Measurements from ENCODE around the gene KIF5C. TPM values are rescaled to one million over a fixed set of nuclear protein-coding genes. Genes with fewer than 3 reads are reported as not detected.

Gene KIF5C
- total RNA-seq, 4 donors from 2014 or later: 0.77 to 11.0 (median 1.9) TPM

DNA sequence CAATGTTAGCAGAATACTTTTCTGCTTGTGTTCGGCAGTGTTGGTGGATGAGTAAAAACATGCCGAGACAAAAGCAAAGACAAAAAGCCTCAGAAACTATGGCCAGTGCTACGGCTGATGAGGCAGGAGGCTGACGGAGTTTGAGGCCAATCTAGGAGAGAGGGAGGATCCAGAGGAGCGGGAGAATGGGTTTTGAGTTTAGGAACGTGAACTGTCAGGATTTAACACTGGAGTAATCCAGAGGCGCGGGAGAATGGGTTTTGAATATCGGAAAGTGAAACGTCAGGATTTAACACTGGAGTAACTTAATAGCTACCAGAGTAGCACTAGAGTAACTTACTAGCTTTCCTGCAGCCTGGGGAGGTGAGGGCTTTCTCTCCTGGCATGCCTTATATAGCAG lies 200.8 kb downstream of the KIF5C start:
- H3K27ac ChIP-seq: no peak overlapping the region
- H3K9me3 ChIP-seq: no peaks in the 10 kb centered on the region
- H3K4me1 ChIP-seq: no peaks in the 10 kb centered on the region
- no peaks in the 10 kb centered on the region for H3K27me3 ChIP-seq
- DNase-seq: no peak
- no peaks in the 10 kb centered on the region for H3K36me3 ChIP-seq
- no peak overlapping the region for H3K4me3 ChIP-seq
- intact Hi-C loops (cut with DNase I; ENCODE audit: low total_unique reads): no loop called here
- TF ChIP-seq, protein P1, sequence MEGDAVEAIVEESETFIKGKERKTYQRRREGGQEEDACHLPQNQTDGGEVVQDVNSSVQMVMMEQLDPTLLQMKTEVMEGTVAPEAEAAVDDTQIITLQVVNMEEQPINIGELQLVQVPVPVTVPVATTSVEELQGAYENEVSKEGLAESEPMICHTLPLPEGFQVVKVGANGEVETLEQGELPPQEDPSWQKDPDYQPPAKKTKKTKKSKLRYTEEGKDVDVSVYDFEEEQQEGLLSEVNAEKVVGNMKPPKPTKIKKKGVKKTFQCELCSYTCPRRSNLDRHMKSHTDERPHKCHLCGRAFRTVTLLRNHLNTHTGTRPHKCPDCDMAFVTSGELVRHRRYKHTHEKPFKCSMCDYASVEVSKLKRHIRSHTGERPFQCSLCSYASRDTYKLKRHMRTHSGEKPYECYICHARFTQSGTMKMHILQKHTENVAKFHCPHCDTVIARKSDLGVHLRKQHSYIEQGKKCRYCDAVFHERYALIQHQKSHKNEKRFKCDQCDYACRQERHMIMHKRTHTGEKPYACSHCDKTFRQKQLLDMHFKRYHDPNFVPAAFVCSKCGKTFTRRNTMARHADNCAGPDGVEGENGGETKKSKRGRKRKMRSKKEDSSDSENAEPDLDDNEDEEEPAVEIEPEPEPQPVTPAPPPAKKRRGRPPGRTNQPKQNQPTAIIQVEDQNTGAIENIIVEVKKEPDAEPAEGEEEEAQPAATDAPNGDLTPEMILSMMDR (IDR thresholded peaks at IDR 0.05): no peak
- no peak for TF ChIP-seq POLR2A (IDR thresholded peaks at IDR 0.05)

Small RNA genes within 50 kb of the gene (small RNA-seq; reads per million reads assigned to genes)
- not detected for gene RNU2-9P
- not detected for gene UBBP3

Other genes starting within 250 kb of the KIF5C start
- gene EPC2, start 230.5 kb upstream of the KIF5C start, total RNA-seq: 10 to 100 TPM; 14.3 to 71.4 (median 33.8) TPM
- gene LYPD6B, start 163.5 kb downstream of the KIF5C start, total RNA-seq: 1 to 10 TPM in 1 of 4 donors, under 1 TPM in 1, not detected in 2; 0.27 to 9.8 TPM